ENCODE results near the gene F5.

F5 gene

GRCh38 chr1:169473347-169473746 lies 112.9 kb downstream of the F5 start:
- no peaks in the 10 kb centered on the region for H3K9me3 ChIP-seq (ENCODE audit: control insufficient read depth, insufficient read depth, low read depth, low read length)

GRCh38 chr1:169472738-169473137 lies 113.5 kb downstream of the F5 start:
- Histone ChIP-seq H3K27me3 (ENCODE audit: control insufficient read depth, insufficient read depth, low read length) (no peaks in the 10 kb centered on the region), H3K9me3 (ENCODE audit: control insufficient read depth, insufficient read depth, low read depth, low read length) (no peaks in the 10 kb centered on the region), H3K36me3 (ENCODE audit: control insufficient read depth, insufficient read depth, low read length) (peaks cover 28% of the 10 kb centered on the region), H3K4me1 (ENCODE audit: control insufficient read depth, insufficient read depth, low read length) (no peaks in the 10 kb centered on the region), H3K27ac (ENCODE audit: low read depth, low read length) (no peak overlapping the region), H3K9ac (ENCODE audit: low read length) (no peak overlapping the region), H3K4me3 (ENCODE audit: low read depth, low read length) (no peak overlapping the region)

More at GRCh38 chr1:169473347-169473746, 112.9 kb downstream of the F5 start:
- H3K9ac ChIP-seq (ENCODE audit: low read length) = no peak overlapping the region
- H3K27me3 ChIP-seq (ENCODE audit: control insufficient read depth, insufficient read depth, low read length) = no peaks in the 10 kb centered on the region
- peaks cover 23% of the 10 kb centered on the region for H3K36me3 ChIP-seq (ENCODE audit: control insufficient read depth, insufficient read depth, low read length)
- H3K4me3 ChIP-seq (ENCODE audit: low read depth, low read length) = no peak overlapping the region
- H3K27ac ChIP-seq (ENCODE audit: low read depth, low read length) = no peak overlapping the region
- H3K4me1 ChIP-seq (ENCODE audit: control insufficient read depth, insufficient read depth, low read length) = no peaks in the 10 kb centered on the region

GRCh38 chr1:169468982-169469381 lies 117.3 kb downstream of the F5 start:
- Histone ChIP-seq H3K9ac (ENCODE audit: low read length) (no peak overlapping the region), H3K9me3 (ENCODE audit: control insufficient read depth, insufficient read depth, low read depth, low read length) (no peaks in the 10 kb centered on the region), H3K4me3 (ENCODE audit: low read depth, low read length) (no peak overlapping the region), H3K36me3 (ENCODE audit: control insufficient read depth, insufficient read depth, low read length) (peaks cover 38% of the 10 kb centered on the region), H3K27ac (ENCODE audit: low read depth, low read length) (no peak overlapping the region), H3K27me3 (ENCODE audit: control insufficient read depth, insufficient read depth, low read length) (no peaks in the 10 kb centered on the region), H3K4me1 (ENCODE audit: control insufficient read depth, insufficient read depth, low read length) (no peaks in the 10 kb centered on the region)

DNA sequence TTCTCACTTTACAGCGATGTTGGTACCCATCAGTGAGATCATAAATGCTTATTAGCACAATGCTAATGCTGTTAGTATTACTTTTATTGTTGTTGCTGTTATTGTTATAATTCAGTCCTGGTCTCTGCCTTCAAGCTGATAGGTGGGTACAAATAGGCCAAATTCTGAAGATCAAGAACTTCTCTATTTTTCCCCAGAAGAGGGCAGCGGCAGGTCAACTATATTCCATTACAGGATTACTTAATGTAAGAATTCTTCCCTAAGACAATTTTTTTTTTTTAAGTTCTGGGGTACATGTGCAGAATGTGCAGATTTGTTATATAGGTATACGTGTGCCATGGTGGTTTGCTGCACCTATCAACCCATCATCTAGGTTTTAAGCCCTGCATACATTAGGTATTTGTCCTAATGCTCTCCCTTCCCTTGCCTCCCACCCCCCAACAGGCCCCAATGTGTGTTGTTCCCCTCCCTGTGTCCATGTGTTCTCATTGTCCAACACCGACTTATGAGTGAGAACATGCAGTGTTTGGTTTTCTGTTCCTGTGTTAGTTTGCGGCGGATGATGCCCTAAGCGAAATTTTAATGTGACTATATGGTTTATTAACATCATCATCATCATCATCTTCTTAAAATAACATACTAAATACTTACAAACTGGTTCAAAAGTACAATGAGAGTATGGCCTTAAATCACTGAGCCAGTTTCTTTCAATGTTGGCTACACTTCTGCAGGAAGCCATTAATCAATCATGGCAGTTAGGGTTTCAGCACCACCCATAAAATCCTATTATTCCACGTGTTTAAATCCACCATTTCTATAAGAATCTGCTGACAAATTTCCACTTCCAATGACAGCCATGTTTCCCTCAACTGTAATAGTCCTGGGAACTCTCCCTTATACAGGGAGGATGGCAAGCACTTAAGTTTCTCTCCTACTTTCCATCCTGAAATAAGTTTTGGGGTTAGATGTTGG lies 119.7 kb downstream of the F5 start:
- no peak overlapping the region for H3K4me3 ChIP-seq (ENCODE audit: low read depth, low read length)
- peaks cover 38% of the 10 kb centered on the region for H3K36me3 ChIP-seq (ENCODE audit: control insufficient read depth, insufficient read depth, low read length)
- no peaks in the 10 kb centered on the region for H3K4me1 ChIP-seq (ENCODE audit: control insufficient read depth, insufficient read depth, low read length)
- H3K9me3 ChIP-seq (ENCODE audit: control insufficient read depth, insufficient read depth, low read depth, low read length) = no peaks in the 10 kb centered on the region
- no peaks in the 10 kb centered on the region for H3K27me3 ChIP-seq (ENCODE audit: control insufficient read depth, insufficient read depth, low read length)
- H3K27ac ChIP-seq (ENCODE audit: low read depth, low read length) = no peak overlapping the region
- no peak overlapping the region for H3K9ac ChIP-seq (ENCODE audit: low read length)

DNA sequence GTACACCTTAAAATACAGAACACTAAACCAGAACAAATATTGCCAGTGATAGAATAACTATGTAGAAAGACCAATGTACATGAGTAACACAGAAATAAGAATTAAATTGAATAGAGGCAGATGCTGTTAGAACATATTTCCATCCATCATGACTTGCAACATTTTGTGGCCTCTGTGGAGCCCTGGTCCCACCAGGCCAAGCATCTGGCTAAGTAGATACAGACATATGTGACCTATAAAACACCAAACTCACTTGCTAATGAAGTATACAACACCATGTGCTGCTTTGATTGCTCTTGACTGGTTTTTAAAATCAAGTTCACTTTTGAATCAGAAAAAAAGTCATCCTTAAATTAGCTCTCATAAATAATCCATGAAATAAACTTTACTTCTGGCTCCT lies 121.0 kb downstream of the F5 start:
- H3K27ac ChIP-seq (ENCODE audit: low read depth, low read length) = no peak overlapping the region
- H3K27me3 ChIP-seq (ENCODE audit: control insufficient read depth, insufficient read depth, low read length) = no peaks in the 10 kb centered on the region
- no peaks in the 10 kb centered on the region for H3K9me3 ChIP-seq (ENCODE audit: control insufficient read depth, insufficient read depth, low read depth, low read length)

More for the DNA sequence above, 121.0 kb downstream of the F5 start:
- Histone ChIP-seq H3K36me3 (ENCODE audit: control insufficient read depth, insufficient read depth, low read length) (peaks cover 38% of the 10 kb centered on the region), H3K4me3 (ENCODE audit: low read depth, low read length) (no peak overlapping the region), H3K4me1 (ENCODE audit: control insufficient read depth, insufficient read depth, low read length) (no peaks in the 10 kb centered on the region), H3K9ac (ENCODE audit: low read length) (no peak overlapping the region)
